ENCODE data around the gene PPP1R9B.

Gene PPP1R9B

GRCh38 chr17:50101346-50102163 is 48.9 kb downstream of the PPP1R9B start:
- Histone ChIP-seq H3K36me3 (ENCODE audit: insufficient read depth, low read length) (no peaks in the 10 kb centered on the region), H3K9me3 (ENCODE audit: control insufficient read depth, insufficient read depth, low read length) (no peaks in the 10 kb centered on the region), H3K9ac (ENCODE audit: low read depth, low read length) (peak overlapping the region; percentile 6; the same call in 1 of the 2 replicates), H3K4me1 (ENCODE audit: insufficient read depth, low read length) (peaks cover 23% of the 10 kb centered on the region)

- peak overlapping the region; percentile 6; the same call in 1 of the 2 replicates for H3K9ac ChIP-seq (ENCODE audit: low read depth, low read length)
- H3K36me3 ChIP-seq (ENCODE audit: insufficient read depth, low read length) = no peaks in the 10 kb centered on the region
- H3K4me1 ChIP-seq (ENCODE audit: insufficient read depth, low read length) = peaks cover 26% of the 10 kb centered on the region
- no peaks in the 10 kb centered on the region for H3K9me3 ChIP-seq (ENCODE audit: control insufficient read depth, insufficient read depth, low read length)
Observed at GRCh38 chr17:50100921-50101345, 49.5 kb downstream of the PPP1R9B start.

- H3K9ac ChIP-seq (ENCODE audit: low read depth, low read length) = peak overlapping the region; percentile 6; the same call in 1 of the 2 replicates
- H3K4me1 ChIP-seq (ENCODE audit: insufficient read depth, low read length) = peaks cover 28% of the 10 kb centered on the region
- H3K36me3 ChIP-seq (ENCODE audit: insufficient read depth, low read length) = no peaks in the 10 kb centered on the region
- no peaks in the 10 kb centered on the region for H3K9me3 ChIP-seq (ENCODE audit: control insufficient read depth, insufficient read depth, low read length)
Observed at GRCh38 chr17:50100480-50100883, 50.0 kb downstream of the PPP1R9B start.

- H3K36me3 ChIP-seq (ENCODE audit: insufficient read depth, low read length) = no peaks in the 10 kb centered on the region
- H3K4me1 ChIP-seq (ENCODE audit: insufficient read depth, low read length) = peaks cover 28% of the 10 kb centered on the region
- no peak overlapping the region for H3K9ac ChIP-seq (ENCODE audit: low read depth, low read length)
- no peaks in the 10 kb centered on the region for H3K9me3 ChIP-seq (ENCODE audit: control insufficient read depth, insufficient read depth, low read length)
Observed at GRCh38 chr17:50099003-50099402, 51.5 kb downstream of the PPP1R9B start.

GRCh38 chr17:50098583-50098982 is 51.9 kb downstream of the PPP1R9B start:
- H3K9me3 ChIP-seq (ENCODE audit: control insufficient read depth, insufficient read depth, low read length) = no peaks in the 10 kb centered on the region
- H3K36me3 ChIP-seq (ENCODE audit: insufficient read depth, low read length) = no peaks in the 10 kb centered on the region
- no peak overlapping the region for H3K9ac ChIP-seq (ENCODE audit: low read depth, low read length)
- peaks cover 28% of the 10 kb centered on the region for H3K4me1 ChIP-seq (ENCODE audit: insufficient read depth, low read length)

GRCh38 chr17:50097926-50098325 is 52.6 kb downstream of the PPP1R9B start:
- peaks cover 28% of the 10 kb centered on the region for H3K4me1 ChIP-seq (ENCODE audit: insufficient read depth, low read length)
- H3K9ac ChIP-seq (ENCODE audit: low read depth, low read length) = no peak overlapping the region
- H3K9me3 ChIP-seq (ENCODE audit: control insufficient read depth, insufficient read depth, low read length) = no peaks in the 10 kb centered on the region
- H3K36me3 ChIP-seq (ENCODE audit: insufficient read depth, low read length) = no peaks in the 10 kb centered on the region

- Histone ChIP-seq H3K9ac (ENCODE audit: low read depth, low read length) (no peak overlapping the region), H3K9me3 (ENCODE audit: control insufficient read depth, insufficient read depth, low read length) (no peaks in the 10 kb centered on the region), H3K4me1 (ENCODE audit: insufficient read depth, low read length) (peaks cover 27% of the 10 kb centered on the region), H3K36me3 (ENCODE audit: insufficient read depth, low read length) (no peaks in the 10 kb centered on the region)
Observed at GRCh38 chr17:50097455-50097854, 53.0 kb downstream of the PPP1R9B start.

- H3K9me3 ChIP-seq (ENCODE audit: control insufficient read depth, insufficient read depth, low read length) = no peaks in the 10 kb centered on the region
- H3K9ac ChIP-seq (ENCODE audit: low read depth, low read length) = no peak overlapping the region
- no peaks in the 10 kb centered on the region for H3K36me3 ChIP-seq (ENCODE audit: insufficient read depth, low read length)
- H3K4me1 ChIP-seq (ENCODE audit: insufficient read depth, low read length) = peaks cover 20% of the 10 kb centered on the region
Observed at GRCh38 chr17:50096758-50097157, 53.7 kb downstream of the PPP1R9B start.

- Histone ChIP-seq H3K36me3 (ENCODE audit: insufficient read depth, low read length) (no peaks in the 10 kb centered on the region), H3K4me1 (ENCODE audit: insufficient read depth, low read length) (peaks cover 14% of the 10 kb centered on the region), H3K9ac (ENCODE audit: low read depth, low read length) (peak overlapping the region; percentile 73), H3K9me3 (ENCODE audit: control insufficient read depth, insufficient read depth, low read length) (no peaks in the 10 kb centered on the region)
Observed at GRCh38 chr17:50096092-50096491, 54.4 kb downstream of the PPP1R9B start.

- Histone ChIP-seq H3K36me3 (ENCODE audit: insufficient read depth, low read length) (no peaks in the 10 kb centered on the region), H3K9ac (ENCODE audit: low read depth, low read length) (peak overlapping the region; percentile 73), H3K4me1 (ENCODE audit: insufficient read depth, low read length) (peaks cover 11% of the 10 kb centered on the region), H3K9me3 (ENCODE audit: control insufficient read depth, insufficient read depth, low read length) (no peaks in the 10 kb centered on the region)
Observed at GRCh38 chr17:50095626-50096037, 54.8 kb downstream of the PPP1R9B start.

- Histone ChIP-seq H3K9ac (ENCODE audit: low read depth, low read length) (peak within 1 kb of the TSS; percentile 73), H3K4me1 (ENCODE audit: insufficient read depth, low read length) (peaks cover 5% of the 10 kb centered on the region; the same call in 1 of the 2 replicates), H3K36me3 (ENCODE audit: insufficient read depth, low read length) (no peaks in the 10 kb centered on the region), H3K9me3 (ENCODE audit: control insufficient read depth, insufficient read depth, low read length) (no peaks in the 10 kb centered on the region)
Observed at GRCh38 chr17:50094753-50095619, 55.5 kb downstream of the PPP1R9B start, which contains the start of gene PDK2. TSS of gene PDK2 (plus strand) at chr17:50095351. CDS start at chr17:50095436, 85 bp downstream.

- Histone ChIP-seq H3K9ac (ENCODE audit: low read depth, low read length) (peak overlapping the region; percentile 41; the same call in 1 of the 2 replicates), H3K9me3 (ENCODE audit: control insufficient read depth, insufficient read depth, low read length) (no peaks in the 10 kb centered on the region), H3K4me1 (ENCODE audit: insufficient read depth, low read length) (peaks cover 5% of the 10 kb centered on the region; the same call in 1 of the 2 replicates), H3K36me3 (ENCODE audit: insufficient read depth, low read length) (no peaks in the 10 kb centered on the region)
Observed at GRCh38 chr17:50094243-50094752, 56.2 kb downstream of the PPP1R9B start.

- Histone ChIP-seq H3K9me3 (ENCODE audit: control insufficient read depth, insufficient read depth, low read length) (no peaks in the 10 kb centered on the region), H3K9ac (ENCODE audit: low read depth, low read length) (no peak overlapping the region; the same call in 1 of the 2 replicates), H3K36me3 (ENCODE audit: insufficient read depth, low read length) (no peaks in the 10 kb centered on the region), H3K4me1 (ENCODE audit: insufficient read depth, low read length) (peaks cover 5% of the 10 kb centered on the region; the same call in 1 of the 2 replicates)
Observed at GRCh38 chr17:50093807-50094206, 56.7 kb downstream of the PPP1R9B start.

- H3K4me1 ChIP-seq (ENCODE audit: insufficient read depth, low read length) = peaks cover 5% of the 10 kb centered on the region; the same call in 1 of the 2 replicates
- no peaks in the 10 kb centered on the region for H3K9me3 ChIP-seq (ENCODE audit: control insufficient read depth, insufficient read depth, low read length)
- H3K36me3 ChIP-seq (ENCODE audit: insufficient read depth, low read length) = no peaks in the 10 kb centered on the region
- H3K9ac ChIP-seq (ENCODE audit: low read depth, low read length) = no peak overlapping the region
Observed at GRCh38 chr17:50093246-50093645, 57.2 kb downstream of the PPP1R9B start.

Data from ES-I3 (cell line).